ENCODE results near the gene GNG7. TPM values are rescaled to one million over a fixed set of nuclear protein-coding genes. Genes with fewer than 3 reads are reported as not detected.

GNG7 gene
- total and polyA plus RNA-seq, 2 donors (not counting 3 experiments of a cell fraction or from before 2014, with no cell fraction given): 0.29 to 0.84 TPM

DNA sequence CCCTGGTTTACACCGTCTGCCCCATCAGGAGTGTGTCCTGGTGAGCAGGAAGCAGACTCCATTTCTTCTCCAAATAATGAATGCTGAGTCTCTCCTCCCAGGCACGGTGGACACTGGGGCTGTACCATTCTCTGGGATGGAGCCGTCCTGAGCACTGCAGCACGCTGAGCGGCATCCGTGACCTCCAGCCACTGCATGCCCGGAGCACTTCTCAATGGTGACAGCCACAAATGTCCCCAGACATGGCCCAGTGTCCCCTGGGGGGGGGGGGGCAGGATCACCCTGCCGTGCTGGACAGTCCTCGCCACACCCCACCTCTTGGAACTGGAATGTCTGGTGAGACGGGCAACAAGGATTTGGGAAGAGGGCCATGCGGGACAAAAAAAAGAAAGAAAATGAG lies 37.4 kb downstream of the GNG7 start:
- FAIRE-seq (no peak), DNase-seq (ENCODE audit: low read depth, low spot score) (no peak)
- no peak overlapping the region for H3K4me3 ChIP-seq (replicated peaks in 1 of 3; ENCODE audit: insufficient read depth in 1 of 3, low read depth in 1 of 3, low read length in 3 of 3)
- intact Hi-C loops (cut with micrococcal nuclease) (no loop called here), dilution Hi-C loops (cut with MboI; ENCODE audit: extremely low pct_ligation_motif_present, low sequenced_read_pairs) (no loop called here)
- peaks cover 0 to 2% of the 10 kb centered on the region in 2 experiments for H3K27me3 ChIP-seq (ENCODE audit: control insufficient read depth in 2 of 2, insufficient read depth in 2 of 2, low read length in 2 of 2)
- TF ChIP-seq FOS (IDR thresholded peaks at IDR 0.05; ENCODE audit: borderline replicate concordance, insufficient read depth, low read length) (no peak), EZH2 (IDR thresholded peaks at IDR 0.05; ENCODE audit: borderline replicate concordance, low read depth, low read length, severe bottlenecking) (no peak), POLR2A (IDR thresholded peaks at IDR 0.05; ENCODE audit: low read depth, low read length) (no peak), MYC (IDR thresholded peaks at IDR 0.05; ENCODE audit: low read depth, low read length) (no peak), GATA2 (IDR thresholded peaks at IDR 0.05; ENCODE audit: insufficient read depth, insufficient read length, low read depth, low read length) (no peak), POLR2AphosphoS5 (IDR thresholded peaks at IDR 0.05; ENCODE audit: insufficient read depth, low read depth, low read length) (no peak), JUN (IDR thresholded peaks at IDR 0.05; ENCODE audit: borderline replicate concordance, insufficient read depth, insufficient read length, low read depth) (no peak)
- no peaks in the 10 kb centered on the region for H3K79me2 ChIP-seq (ENCODE audit: control insufficient read depth, insufficient read depth, low read length)
- no peaks in the 10 kb centered on the region for H3K9me1 ChIP-seq (replicated peaks; ENCODE audit: control insufficient read depth, extremely low read depth, insufficient read depth, low read length)
- ChIA-PET POLR2A (no interaction called here), CTCF (no interaction called here)
- no peaks in the 10 kb centered on the region for H3K9me3 ChIP-seq (replicated peaks; ENCODE audit: control insufficient read depth, insufficient read depth, low read length)
- H2AFZ ChIP-seq (ENCODE audit: low read depth, low read length): no peak overlapping the region
- H3K9ac ChIP-seq (replicated peaks; ENCODE audit: extremely low read depth, insufficient read depth, low read length): no peak overlapping the region
- no peaks in the 10 kb centered on the region for H4K20me1 ChIP-seq (replicated peaks; ENCODE audit: control insufficient read depth, extremely low read depth, insufficient read depth, low read length)
- no peak overlapping the region for H3K4me2 ChIP-seq (ENCODE audit: insufficient read depth, low read length)
- no TSS peak for BruUV-seq (replicated peaks)
- H3K4me1 ChIP-seq (ENCODE audit: control insufficient read depth, extremely low read depth, insufficient read depth, low read length): no peaks in the 10 kb centered on the region
- no peak overlapping the region for H3K27ac ChIP-seq (ENCODE audit: insufficient read depth, low read depth, low read length)
- H3K36me3 ChIP-seq (ENCODE audit: control insufficient read depth in 2 of 2, extremely low read depth in 1 of 2, insufficient read depth in 2 of 2, low read length in 2 of 2): no peaks in the 10 kb centered on the region

DNA sequence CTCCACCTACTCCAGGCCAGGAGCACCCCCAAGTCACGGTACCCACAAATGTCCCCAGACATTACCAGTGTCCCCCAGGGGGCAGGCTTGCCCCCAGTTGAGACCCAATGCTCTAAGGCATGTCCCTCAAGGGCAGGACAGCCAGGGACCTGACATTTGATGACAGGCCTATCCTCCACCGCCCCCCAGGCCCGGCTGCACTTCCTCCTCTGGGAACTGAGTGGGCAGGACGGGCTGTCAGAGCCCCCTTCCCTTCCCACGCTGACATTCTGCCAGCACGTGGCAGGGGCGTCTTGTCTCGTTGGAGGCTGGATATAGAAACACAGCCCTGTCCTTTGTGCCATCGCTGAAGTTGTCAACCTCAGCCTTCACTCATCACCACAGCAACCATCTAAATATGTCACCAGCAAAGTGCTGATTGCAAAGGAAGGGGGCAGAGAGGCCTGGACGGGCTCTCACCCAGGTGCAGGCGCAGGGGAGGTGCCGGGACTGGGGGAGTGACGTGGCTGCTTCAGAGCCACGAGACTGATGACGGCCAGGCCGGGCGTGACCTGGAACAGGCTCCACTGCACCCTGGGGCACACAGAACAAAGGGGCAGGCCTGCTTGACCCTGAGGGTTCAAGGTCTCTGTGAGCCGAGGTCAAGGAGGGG lies 38.4 kb downstream of the GNG7 start:
- intact Hi-C loops (cut with micrococcal nuclease): no loop called here
- FAIRE-seq (no peak), DNase-seq (ENCODE audit: low read depth, low spot score) (no peak)
- Histone ChIP-seq H3K9me3 (replicated peaks; ENCODE audit: control insufficient read depth, insufficient read depth, low read length) (no peaks in the 10 kb centered on the region), H3K4me2 (ENCODE audit: insufficient read depth, low read length) (no peak overlapping the region), H3K9ac (replicated peaks; ENCODE audit: extremely low read depth, insufficient read depth, low read length) (no peak overlapping the region), H3K27ac (ENCODE audit: insufficient read depth, low read depth, low read length) (no peak overlapping the region), H3K4me1 (ENCODE audit: control insufficient read depth, extremely low read depth, insufficient read depth, low read length) (no peaks in the 10 kb centered on the region), H2AFZ (ENCODE audit: low read depth, low read length) (no peak overlapping the region), H3K4me3 (replicated peaks in 1 of 3; ENCODE audit: insufficient read depth in 1 of 3, low read depth in 1 of 3, low read length in 3 of 3) (no peak overlapping the region), H4K20me1 (replicated peaks; ENCODE audit: control insufficient read depth, extremely low read depth, insufficient read depth, low read length) (no peaks in the 10 kb centered on the region), H3K36me3 (ENCODE audit: control insufficient read depth in 2 of 2, extremely low read depth in 1 of 2, insufficient read depth in 2 of 2, low read length in 2 of 2) (no peaks in the 10 kb centered on the region), H3K9me1 (replicated peaks; ENCODE audit: control insufficient read depth, extremely low read depth, insufficient read depth, low read length) (no peaks in the 10 kb centered on the region), H3K27me3 (ENCODE audit: control insufficient read depth in 2 of 2, insufficient read depth in 2 of 2, low read length in 2 of 2) (peaks cover 0 to 2% of the 10 kb centered on the region in 2 experiments), H3K79me2 (ENCODE audit: control insufficient read depth, insufficient read depth, low read length) (no peaks in the 10 kb centered on the region)
- no TSS peak for BruUV-seq (replicated peaks)
- CTCF ChIA-PET: no interaction called here
- POLR2A ChIA-PET: no interaction called here
- TF ChIP-seq POLR2AphosphoS5 (IDR thresholded peaks at IDR 0.05; ENCODE audit: insufficient read depth, low read depth, low read length): no peak
- TF ChIP-seq, protein P1, sequence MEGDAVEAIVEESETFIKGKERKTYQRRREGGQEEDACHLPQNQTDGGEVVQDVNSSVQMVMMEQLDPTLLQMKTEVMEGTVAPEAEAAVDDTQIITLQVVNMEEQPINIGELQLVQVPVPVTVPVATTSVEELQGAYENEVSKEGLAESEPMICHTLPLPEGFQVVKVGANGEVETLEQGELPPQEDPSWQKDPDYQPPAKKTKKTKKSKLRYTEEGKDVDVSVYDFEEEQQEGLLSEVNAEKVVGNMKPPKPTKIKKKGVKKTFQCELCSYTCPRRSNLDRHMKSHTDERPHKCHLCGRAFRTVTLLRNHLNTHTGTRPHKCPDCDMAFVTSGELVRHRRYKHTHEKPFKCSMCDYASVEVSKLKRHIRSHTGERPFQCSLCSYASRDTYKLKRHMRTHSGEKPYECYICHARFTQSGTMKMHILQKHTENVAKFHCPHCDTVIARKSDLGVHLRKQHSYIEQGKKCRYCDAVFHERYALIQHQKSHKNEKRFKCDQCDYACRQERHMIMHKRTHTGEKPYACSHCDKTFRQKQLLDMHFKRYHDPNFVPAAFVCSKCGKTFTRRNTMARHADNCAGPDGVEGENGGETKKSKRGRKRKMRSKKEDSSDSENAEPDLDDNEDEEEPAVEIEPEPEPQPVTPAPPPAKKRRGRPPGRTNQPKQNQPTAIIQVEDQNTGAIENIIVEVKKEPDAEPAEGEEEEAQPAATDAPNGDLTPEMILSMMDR (IDR thresholded peaks at IDR 0.05; ENCODE audit: extremely low read depth in 1 of 2, insufficient read depth in 1 of 2, low read depth in 1 of 2, low read length in 2 of 2): no peak
- TF ChIP-seq, protein P2, sequence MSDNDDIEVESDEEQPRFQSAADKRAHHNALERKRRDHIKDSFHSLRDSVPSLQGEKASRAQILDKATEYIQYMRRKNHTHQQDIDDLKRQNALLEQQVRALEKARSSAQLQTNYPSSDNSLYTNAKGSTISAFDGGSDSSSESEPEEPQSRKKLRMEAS (IDR thresholded peaks at IDR 0.05; ENCODE audit: insufficient read depth, insufficient read length): no peak
- TF ChIP-seq POLR2A (IDR thresholded peaks at IDR 0.05; ENCODE audit: low read depth, low read length): no peak
- TF ChIP-seq MYC (IDR thresholded peaks at IDR 0.05; ENCODE audit: low read depth, low read length): no peak
- TF ChIP-seq GATA2 (IDR thresholded peaks at IDR 0.05; ENCODE audit: insufficient read depth, insufficient read length, low read depth, low read length): no peak
- no peak for TF ChIP-seq JUN (IDR thresholded peaks at IDR 0.05; ENCODE audit: borderline replicate concordance, insufficient read depth, insufficient read length, low read depth)
- no peak for TF ChIP-seq EZH2 (IDR thresholded peaks at IDR 0.05; ENCODE audit: borderline replicate concordance, low read depth, low read length, severe bottlenecking)
- TF ChIP-seq FOS (IDR thresholded peaks at IDR 0.05; ENCODE audit: borderline replicate concordance, insufficient read depth, low read length): no peak
- dilution Hi-C loops (cut with MboI; ENCODE audit: extremely low pct_ligation_motif_present, low sequenced_read_pairs): no loop called here

Measured in endothelial cell of umbilical vein (primary cell).